MM.1S (cell line): Measurements from ENCODE around the gene HBS1L.

Source experiments
- DNase-seq: peaks from one replicate; pipeline ENCODE4 v3.0.0-alpha.2; 2015
- H2AFZ ChIP-seq: fragments of 300-600 bp; sonication (generic); 2 replicates; pipeline ENCODE4 v1.6.0; 2016; ENCODE audit warnings: antibody characterized with exemption, low read length
- H3F3A ChIP-seq: fragments of 300-600 bp; sonication (generic); 2 replicates; pipeline ENCODE4 v1.6.1; 2016; ENCODE audit warnings: mild to moderate bottlenecking, antibody characterized with exemption, low read length, moderate library complexity, mixed read lengths; ENCODE audit not compliant: insufficient read depth
- H3K27ac ChIP-seq: fragments of 300-600 bp; sonication (generic); 2 replicates; pipeline ENCODE4 v1.5.1; 2016; ENCODE audit warnings: mild to moderate bottlenecking, low read length
- H3K27me3 ChIP-seq: fragments of 300-600 bp; sonication (generic); replicated peaks from 2 replicates; pipeline ENCODE4 v1.6.0; 2016; ENCODE audit warnings: low read length; ENCODE audit not compliant: insufficient read depth
- H3K36me3 ChIP-seq: fragments of 300-600 bp; sonication (generic); replicated peaks from 2 replicates; pipeline ENCODE4 v1.6.1; 2016; ENCODE audit warnings: mild to moderate bottlenecking, low read length, mixed read lengths; ENCODE audit not compliant: insufficient read depth
- H3K4me1 ChIP-seq: fragments of 300-600 bp; sonication (generic); 2 replicates; pipeline ENCODE4 v1.6.1; 2016; ENCODE audit warnings: low read length, mixed read lengths
- H3K4me2 ChIP-seq: fragments of 300-600 bp; sonication (generic); 2 replicates; pipeline ENCODE4 v1.6.0; 2016; ENCODE audit warnings: low read depth, low read length
- H3K4me3 ChIP-seq: fragments of 300-600 bp; sonication (generic); 2 replicates; pipeline ENCODE4 v1.5.1; 2016; ENCODE audit warnings: low read length, mixed read lengths
- H3K79me2 ChIP-seq: fragments of 300-600 bp; sonication (generic); 2 replicates; pipeline ENCODE4 v1.6.1; 2016; ENCODE audit warnings: mixed run types, low read length, mixed read lengths
- H3K9ac ChIP-seq: fragments of 300-600 bp; sonication (generic); 2 replicates; pipeline ENCODE4 v1.6.1; 2016; ENCODE audit warnings: low read length, mixed read lengths
- H3K9me2 ChIP-seq: fragments of 300-600 bp; sonication (generic); replicated peaks from 2 replicates; pipeline ENCODE4 v1.6.1; 2016; ENCODE audit warnings: mild to moderate bottlenecking, low read length, mixed read lengths; ENCODE audit not compliant: insufficient read depth
- H3K9me3 ChIP-seq: fragments of 300-600 bp; sonication (generic); replicated peaks from 2 replicates; pipeline ENCODE4 v1.6.1; 2016; ENCODE audit warnings: mild to moderate bottlenecking, low read length, mixed read lengths; ENCODE audit not compliant: insufficient read depth
- H4K20me1 ChIP-seq: fragments of 300-600 bp; sonication (generic); 2 replicates; pipeline ENCODE4 v1.6.1; 2016; ENCODE audit warnings: mild to moderate bottlenecking, low read length, moderate library complexity, mixed read lengths; ENCODE audit not compliant: insufficient read depth
- EZH2 ChIP-seq: fragments of 300-600 bp; sonication (generic); optimal IDR thresholded peaks from 2 replicates; pipeline ENCODE3; 2017; ENCODE audit warnings: low read depth, mild to moderate bottlenecking, antibody characterized with exemption, low read length, mixed read lengths
- EZH2phosphoT487 ChIP-seq: fragments of 300-600 bp; sonication (generic); IDR thresholded peaks from 2 replicates; pipeline ENCODE4 v1.6.1; 2018; ENCODE audit warnings: antibody characterized with exemption, low read length
- TF ChIP-seq, protein P1 (sequence below): fragments of 300-600 bp; sonication (generic); IDR thresholded peaks from 2 replicates; pipeline ENCODE4 v1.5.1; 2016; ENCODE audit warnings: antibody characterized with exemption, low read length, mixed read lengths

HBS1L gene

DNA sequence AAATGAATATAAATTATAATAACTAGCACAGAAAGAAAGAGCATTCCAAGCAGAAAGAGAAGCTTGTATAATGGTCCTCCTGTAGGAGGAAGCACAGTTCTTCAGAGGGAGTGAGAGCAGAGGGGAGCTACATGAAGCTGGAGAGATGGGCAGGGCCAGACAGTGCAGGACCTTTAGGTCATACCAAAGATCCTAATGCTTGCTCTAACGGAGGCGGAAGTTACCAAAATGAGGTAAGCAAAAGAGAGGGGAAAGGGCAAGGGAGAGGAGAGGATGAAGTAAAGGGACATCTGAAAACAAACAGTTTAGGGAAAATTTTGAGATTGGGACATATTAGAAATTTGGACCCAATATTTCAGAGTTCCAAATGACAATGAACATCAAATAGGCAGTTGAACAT, 50.2 kb downstream of the HBS1L start:
- H3K4me2 ChIP-seq, result no peak overlapping the region
- TF ChIP-seq EZH2phosphoT487 (no peak), EZH2 (no peak)
- TF ChIP-seq, protein P1, sequence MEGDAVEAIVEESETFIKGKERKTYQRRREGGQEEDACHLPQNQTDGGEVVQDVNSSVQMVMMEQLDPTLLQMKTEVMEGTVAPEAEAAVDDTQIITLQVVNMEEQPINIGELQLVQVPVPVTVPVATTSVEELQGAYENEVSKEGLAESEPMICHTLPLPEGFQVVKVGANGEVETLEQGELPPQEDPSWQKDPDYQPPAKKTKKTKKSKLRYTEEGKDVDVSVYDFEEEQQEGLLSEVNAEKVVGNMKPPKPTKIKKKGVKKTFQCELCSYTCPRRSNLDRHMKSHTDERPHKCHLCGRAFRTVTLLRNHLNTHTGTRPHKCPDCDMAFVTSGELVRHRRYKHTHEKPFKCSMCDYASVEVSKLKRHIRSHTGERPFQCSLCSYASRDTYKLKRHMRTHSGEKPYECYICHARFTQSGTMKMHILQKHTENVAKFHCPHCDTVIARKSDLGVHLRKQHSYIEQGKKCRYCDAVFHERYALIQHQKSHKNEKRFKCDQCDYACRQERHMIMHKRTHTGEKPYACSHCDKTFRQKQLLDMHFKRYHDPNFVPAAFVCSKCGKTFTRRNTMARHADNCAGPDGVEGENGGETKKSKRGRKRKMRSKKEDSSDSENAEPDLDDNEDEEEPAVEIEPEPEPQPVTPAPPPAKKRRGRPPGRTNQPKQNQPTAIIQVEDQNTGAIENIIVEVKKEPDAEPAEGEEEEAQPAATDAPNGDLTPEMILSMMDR, result no peak
- H3K27me3 ChIP-seq, result no peaks in the 10 kb centered on the region
- peaks cover 61% of the 10 kb centered on the region for H3K79me2 ChIP-seq
- H3K9ac ChIP-seq, result no peak overlapping the region
- peaks cover 72% of the 10 kb centered on the region for H3K4me1 ChIP-seq
- peaks cover 12% of the 10 kb centered on the region; the same call in 1 of the 2 replicates for H3K36me3 ChIP-seq
- H3K27ac ChIP-seq, result peak overlapping the region; percentile 95; the same call in 1 of the 2 replicates
- peaks cover 53% of the 10 kb centered on the region for H3F3A ChIP-seq
- no peaks in the 10 kb centered on the region for H4K20me1 ChIP-seq
- H3K9me2 ChIP-seq, result no peaks in the 10 kb centered on the region
- H3K9me3 ChIP-seq, result no peaks in the 10 kb centered on the region
- DNase-seq, result no peak
- H3K4me3 ChIP-seq, result no peak overlapping the region
- H2AFZ ChIP-seq, result no peak overlapping the region

DNA sequence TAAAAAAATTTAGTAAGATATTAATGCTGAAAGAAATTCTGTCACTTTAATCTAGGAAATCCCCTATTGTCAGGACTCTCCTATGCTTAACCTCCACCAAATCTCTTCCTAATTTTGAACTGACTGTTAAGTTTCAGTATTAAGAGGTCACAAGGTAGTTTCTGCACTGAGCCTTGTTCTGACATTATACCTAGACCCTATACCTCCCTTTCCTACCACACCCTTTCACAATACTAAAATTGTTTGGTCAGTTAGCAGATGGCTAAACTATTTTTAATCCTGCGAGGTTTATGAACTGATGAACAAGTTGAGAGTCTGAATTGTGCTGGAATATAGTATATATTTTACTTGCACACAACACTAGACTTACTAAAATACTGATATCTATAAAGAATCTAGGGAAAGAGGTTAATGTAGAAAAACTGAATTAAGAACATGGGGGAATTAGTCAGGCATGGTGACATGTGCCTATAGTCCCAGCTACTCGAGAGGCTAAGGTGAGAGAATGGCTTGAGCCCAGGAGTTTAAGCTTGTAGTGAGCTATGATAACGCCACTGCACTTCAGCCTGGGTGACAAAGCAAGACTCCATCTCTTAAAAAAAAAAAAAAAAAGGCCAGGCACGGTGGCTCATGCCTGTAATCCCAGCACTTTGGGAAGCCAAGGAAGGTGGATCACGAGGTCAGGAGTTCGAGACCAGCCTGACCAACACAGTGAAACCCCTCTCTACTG, 51.5 kb downstream of the HBS1L start:
- Histone ChIP-seq H3F3A (peaks cover 41% of the 10 kb centered on the region), H2AFZ (no peak overlapping the region), H4K20me1 (no peaks in the 10 kb centered on the region), H3K4me3 (peak overlapping the region; percentile 28; the same call in 1 of the 2 replicates), H3K79me2 (peaks cover 61% of the 10 kb centered on the region), H3K4me2 (peak overlapping the region; percentile 95), H3K27ac (peak overlapping the region; percentile 95), H3K9ac (peak overlapping the region; percentile 73), H3K9me2 (no peaks in the 10 kb centered on the region), H3K27me3 (no peaks in the 10 kb centered on the region), H3K9me3 (no peaks in the 10 kb centered on the region), H3K36me3 (peaks cover 12% of the 10 kb centered on the region; the same call in 1 of the 2 replicates), H3K4me1 (peaks cover 67% of the 10 kb centered on the region)
- peak; percentile 87 for DNase-seq
- TF ChIP-seq, protein P1, result no peak
- no peak for TF ChIP-seq EZH2
- no peak for TF ChIP-seq EZH2phosphoT487

DNA sequence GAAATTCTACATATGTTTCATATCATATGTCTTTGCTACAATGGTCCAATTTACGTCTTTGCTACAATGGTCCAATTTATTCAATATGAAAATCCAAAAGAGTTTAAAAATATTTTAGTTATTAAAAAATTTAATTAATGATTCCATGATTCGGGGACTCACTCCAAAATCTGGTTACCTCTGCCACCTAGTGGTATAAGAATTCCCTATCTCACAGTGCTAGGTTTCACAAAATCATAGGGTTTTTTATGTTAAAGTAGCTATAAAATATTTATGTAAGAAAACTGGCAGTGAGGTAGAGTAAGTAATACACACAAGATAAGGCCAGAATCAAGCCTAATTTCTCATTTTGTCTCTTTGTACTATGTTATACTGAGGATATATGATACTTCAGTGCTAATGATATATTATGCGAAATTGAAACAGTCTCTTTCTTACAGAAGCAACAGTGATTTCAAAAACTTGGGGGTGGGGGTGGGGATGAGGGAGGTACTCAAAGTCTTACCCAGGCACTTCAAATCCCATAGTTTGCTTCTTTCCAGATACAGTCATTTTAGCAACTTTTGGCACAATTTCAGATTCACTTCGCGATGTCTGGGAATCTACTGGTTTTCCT, 52.3 kb downstream of the HBS1L start:
- Histone ChIP-seq H3K36me3 (peaks cover 12% of the 10 kb centered on the region; the same call in 1 of the 2 replicates), H3K4me2 (peak overlapping the region; percentile 95), H2AFZ (no peak overlapping the region), H3K9me2 (no peaks in the 10 kb centered on the region), H3K4me1 (peaks cover 59% of the 10 kb centered on the region), H4K20me1 (no peaks in the 10 kb centered on the region), H3K79me2 (peaks cover 56% of the 10 kb centered on the region), H3K9ac (peak overlapping the region; percentile 73), H3K27me3 (no peaks in the 10 kb centered on the region), H3K9me3 (no peaks in the 10 kb centered on the region), H3K4me3 (peak overlapping the region; percentile 55), H3K27ac (peak overlapping the region; percentile 95), H3F3A (peaks cover 32% of the 10 kb centered on the region)
- TF ChIP-seq, protein P1, result peak; percentile 57
- TF ChIP-seq EZH2, result no peak
- TF ChIP-seq EZH2phosphoT487, result no peak
- DNase-seq, result peak; percentile 56
